GM21825 (cell line): ENCODE measurements around the gene DMD.

Experiments used
- ATAC-seq: cut with Tn5 transposase; IDR thresholded peaks from one replicate; pipeline ENCODE4 v1.9.1; 2021; ENCODE audit warnings: mild to moderate bottlenecking, moderate library complexity; ENCODE audit not compliant: unreplicated experiment

Gene DMD

GRCh38 chrX:31921236-31921635, 1290.1 kb downstream of the DMD start:
- ATAC-seq = no peak

GRCh38 chrX:31909850-31910572, 1301.3 kb downstream of the DMD start:
- ATAC-seq = no peak

- ATAC-seq = no peak
Measured at GRCh38 chrX:31894152-31894551, 1317.2 kb downstream of the DMD start.

GRCh38 chrX:31893525-31893924, 1317.8 kb downstream of the DMD start:
- peak; percentile 78 for ATAC-seq

- ATAC-seq = no peak
Measured at GRCh38 chrX:31889088-31889487, 1322.3 kb downstream of the DMD start.

- no peak for ATAC-seq
Measured at GRCh38 chrX:31884535-31884934, 1326.8 kb downstream of the DMD start.

GRCh38 chrX:31872007-31872406, 1339.3 kb downstream of the DMD start:
- no peak for ATAC-seq

- no peak for ATAC-seq
Measured at GRCh38 chrX:31870267-31870666, 1341.1 kb downstream of the DMD start.

- no peak for ATAC-seq
Measured at GRCh38 chrX:31860686-31861085, 1350.7 kb downstream of the DMD start.

- ATAC-seq = no peak
Measured at GRCh38 chrX:31858915-31859314, 1352.4 kb downstream of the DMD start.

- no peak for ATAC-seq
Measured at GRCh38 chrX:31854716-31855115, 1356.6 kb downstream of the DMD start.

- no peak for ATAC-seq
Measured at GRCh38 chrX:31851761-31852160, 1359.6 kb downstream of the DMD start.

- ATAC-seq = no peak
Measured at GRCh38 chrX:31847773-31848172, 1363.6 kb downstream of the DMD start.

GRCh38 chrX:31845003-31845402, 1366.3 kb downstream of the DMD start:
- ATAC-seq = no peak

GRCh38 chrX:31838617-31839016, 1372.7 kb downstream of the DMD start:
- no peak for ATAC-seq

GRCh38 chrX:31837445-31838049, 1373.8 kb downstream of the DMD start:
- ATAC-seq = no peak

GRCh38 chrX:31836479-31836878, 1374.9 kb downstream of the DMD start:
- no peak for ATAC-seq

GRCh38 chrX:31832263-31832662, 1379.1 kb downstream of the DMD start:
- ATAC-seq = no peak

GRCh38 chrX:31820430-31821210, 1390.7 kb downstream of the DMD start:
- no peak for ATAC-seq

- ATAC-seq = no peak
Measured at GRCh38 chrX:31819455-31819854, 1391.9 kb downstream of the DMD start.

- no peak for ATAC-seq
Measured at GRCh38 chrX:31811106-31811505, 1400.2 kb downstream of the DMD start.

- ATAC-seq = no peak
Measured at GRCh38 chrX:31808357-31808756, 1403.0 kb downstream of the DMD start.
